DMS 273 (cell line): Measurements from ENCODE around the gene GTF2H3.
"Not testable (repeated sequence)": the region's sequence is repeated elsewhere in the genome, so short reads cannot be mapped to it uniquely, and the experiment has no call there.

Experiments used
- DNase-seq: peaks from one replicate; lab custom pipeline; 2025; ENCODE audit not compliant: unreplicated experiment; lab: John Stamatoyannopoulos, UW

Gene GTF2H3

GRCh38 chr12:123633379-123634141 is at the start of gene GTF2H3, which contains the start of gene EIF2B1:
Gene GTF2H3, plus strand, starts transcription at chr12:123633829. Its CDS starts 31 bp downstream, at chr12:123633860.
Gene EIF2B1, minus strand, starts transcription at chr12:123633686. Its CDS starts 129 bp downstream, at chr12:123633557.
- peak; percentile 98 for DNase-seq

GRCh38 chr12:123591702-123592481 is 41.7 kb upstream of the GTF2H3 start:
- peak; percentile 79 for DNase-seq

- DNase-seq = no peak
Measured at GRCh38 chr12:123595729-123596128, 37.9 kb upstream of the GTF2H3 start.

DNA sequence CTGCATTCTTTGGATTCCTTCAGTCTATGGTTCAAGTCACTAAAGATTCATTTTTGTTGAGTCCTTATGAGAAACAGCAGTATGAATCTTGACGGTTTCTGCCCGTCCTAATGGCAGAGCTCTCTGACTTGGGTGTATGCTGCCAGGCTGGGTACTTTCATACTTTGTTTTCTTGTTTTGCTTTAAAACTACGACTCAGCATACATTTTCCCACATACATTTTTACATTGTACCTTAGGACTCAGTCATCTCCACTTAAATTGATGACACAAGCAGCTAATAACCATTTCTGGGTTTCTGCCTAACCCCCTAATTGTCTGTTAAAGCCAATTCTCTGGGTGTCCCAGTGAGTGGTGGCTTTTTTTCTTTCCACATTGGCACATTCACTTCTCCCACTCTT is 36.5 kb upstream of the GTF2H3 start:
- DNase-seq = no peak

DNA sequence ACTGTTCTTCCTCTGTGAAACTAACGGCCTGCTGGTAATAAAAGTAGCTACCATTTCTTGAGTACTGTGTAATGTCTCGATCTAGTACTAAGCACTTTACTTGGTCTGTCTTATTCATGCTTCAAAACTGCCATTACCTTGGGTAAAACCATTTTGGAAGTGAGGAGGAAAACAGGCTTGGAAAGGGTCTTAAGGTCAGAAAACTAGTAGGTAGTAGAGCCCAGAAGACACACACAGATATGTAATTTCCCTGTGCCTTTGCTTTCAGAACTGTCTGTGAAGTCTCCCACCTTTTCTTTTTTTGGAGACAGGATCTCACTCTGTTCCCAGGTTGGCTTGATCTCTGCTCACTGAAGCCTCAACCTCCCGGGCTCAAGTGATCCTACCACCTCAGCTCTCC is 35.1 kb upstream of the GTF2H3 start:
- no peak for DNase-seq

DNA sequence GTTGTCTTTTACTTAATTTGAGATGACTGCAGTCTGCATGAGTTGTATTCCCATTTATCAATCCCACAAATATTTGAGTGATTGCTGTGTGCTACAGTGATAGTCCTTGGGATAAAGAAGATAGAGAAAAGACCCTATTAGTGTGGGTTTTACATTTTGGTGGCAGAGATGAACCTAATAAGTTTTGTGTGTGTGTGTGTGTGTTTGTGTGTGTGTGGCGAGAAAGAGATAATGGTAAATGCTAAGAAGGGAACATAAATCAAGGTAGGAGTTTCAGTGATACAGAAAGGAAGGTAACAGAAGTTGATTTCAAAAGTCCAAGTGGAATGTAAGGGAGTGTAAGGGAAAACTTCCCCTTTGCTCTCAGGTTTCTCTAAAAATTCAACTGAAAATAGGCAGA is 34.3 kb upstream of the GTF2H3 start:
- DNase-seq = no peak

GRCh38 chr12:123599721-123600120 is 33.9 kb upstream of the GTF2H3 start:
- no peak for DNase-seq

DNA sequence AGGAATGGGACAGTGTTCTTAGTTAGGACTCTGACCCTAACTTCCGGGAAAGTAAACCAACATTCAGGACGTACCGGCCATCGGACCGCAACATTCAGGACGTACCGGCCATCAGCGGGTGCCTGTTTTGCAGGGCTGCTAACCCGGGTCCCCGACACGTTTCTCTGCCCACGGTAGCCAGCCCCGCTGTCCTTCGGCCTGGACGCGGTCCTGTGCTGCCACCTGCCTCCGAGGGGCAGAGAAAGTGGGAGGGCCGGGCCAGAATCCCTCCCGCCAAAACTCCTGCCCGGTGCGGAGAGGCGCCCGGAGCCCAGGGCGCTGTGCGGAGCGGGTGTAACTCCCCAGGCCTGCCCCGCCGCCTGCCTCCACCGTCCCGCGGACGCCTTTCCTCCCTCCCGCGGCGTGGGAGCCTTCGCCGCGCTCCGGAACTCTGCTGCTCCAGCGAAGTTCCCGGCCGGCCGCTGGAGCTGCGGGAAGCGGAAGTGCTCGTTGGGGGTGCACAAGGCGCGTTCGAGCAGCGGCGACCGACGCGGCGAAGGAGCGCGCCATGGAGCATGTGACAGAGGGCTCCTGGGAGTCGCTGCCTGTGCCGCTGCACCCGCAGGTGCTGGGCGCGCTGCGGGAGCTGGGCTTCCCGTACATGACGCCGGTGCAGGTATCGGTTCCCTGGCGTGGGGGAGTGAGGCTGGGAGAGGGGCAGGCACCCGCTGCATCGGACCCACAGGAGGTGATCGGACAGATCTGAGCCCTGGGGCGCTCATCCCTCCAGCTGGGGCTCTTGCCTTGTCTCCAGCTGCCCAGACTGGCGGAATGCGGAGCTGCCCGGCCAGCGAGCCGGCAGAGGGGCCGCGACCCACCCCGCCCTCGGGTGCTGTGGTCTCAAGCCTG is 31.8 kb upstream of the GTF2H3 start, which contains the start of gene DDX55:
DDX55 (plus strand) TSS at position 498 of the 888 bp plus-strand sequence; CDS start at position 548, 50 bp downstream.
- peak; percentile 91 for DNase-seq

- DNase-seq = no peak
Measured at GRCh38 chr12:123602651-123603195, 30.9 kb upstream of the GTF2H3 start.

- DNase-seq = not testable (repeated sequence)
Measured at GRCh38 chr12:123603495-123603894, 30.1 kb upstream of the GTF2H3 start.

DNA sequence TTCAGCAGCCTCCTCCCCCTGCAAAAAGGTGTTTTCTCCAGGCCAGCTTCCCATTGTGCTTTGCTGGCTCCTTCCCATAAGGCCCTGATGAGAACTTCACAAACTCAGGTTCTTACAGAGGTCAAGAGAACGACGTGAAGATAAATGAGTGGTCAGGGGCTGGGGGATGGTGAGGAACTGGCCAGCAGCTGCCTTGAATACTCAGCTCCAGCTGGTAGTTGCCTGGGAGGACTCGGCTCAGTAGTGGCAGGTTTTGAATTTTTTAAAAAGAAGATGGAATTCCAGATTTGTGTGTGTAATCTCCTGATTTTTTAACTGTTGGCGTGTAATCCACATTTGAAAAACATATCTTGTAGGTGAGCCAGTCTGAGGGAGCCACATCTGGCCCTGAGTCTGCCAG is 25.9 kb upstream of the GTF2H3 start:
- DNase-seq = peak; percentile 64

DNA sequence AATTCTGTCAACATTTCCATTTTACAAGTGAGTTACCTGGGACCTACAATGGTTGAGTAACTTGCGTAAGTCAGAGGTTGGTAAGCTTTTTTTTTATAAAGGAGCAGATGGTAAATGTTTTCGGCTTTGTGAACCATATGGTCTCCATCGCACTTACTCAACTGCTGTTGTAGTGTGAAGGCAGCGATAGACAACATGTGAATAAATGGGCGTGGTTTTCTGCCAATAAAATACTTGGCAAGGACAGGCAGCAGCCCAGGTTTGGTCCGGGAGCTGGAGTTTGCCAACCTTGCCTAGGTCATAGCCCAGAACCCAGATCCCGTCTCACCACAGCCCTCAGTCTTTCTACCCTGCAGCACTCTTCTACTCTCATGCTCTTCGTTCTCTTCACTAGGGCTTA is 25.4 kb upstream of the GTF2H3 start:
- DNase-seq = peak; percentile 92

GRCh38 chr12:123614110-123614509 is 19.5 kb upstream of the GTF2H3 start:
- no peak for DNase-seq

DNA sequence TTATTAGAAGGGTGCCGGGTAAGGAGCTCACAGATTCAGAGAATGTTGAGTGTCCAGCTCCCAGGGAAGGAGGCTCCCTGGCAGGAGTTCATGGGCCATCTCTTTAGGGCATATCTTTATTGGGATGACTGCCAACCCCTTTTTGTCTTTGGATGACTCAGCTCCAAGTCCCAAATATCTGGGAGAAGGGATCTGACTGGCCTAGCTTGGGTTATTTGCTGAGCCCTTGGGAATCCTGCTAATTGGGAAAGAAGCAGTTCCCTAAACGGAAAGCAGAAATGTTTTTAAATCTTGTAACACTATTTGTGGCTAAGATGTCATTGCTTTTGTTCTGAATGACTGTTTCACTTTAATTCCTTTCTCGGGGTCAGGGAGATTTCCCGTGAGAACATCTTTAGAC is 19.1 kb upstream of the GTF2H3 start:
- DNase-seq = peak; percentile 13

GRCh38 chr12:123617144-123617543 is 16.5 kb upstream of the GTF2H3 start:
- no peak for DNase-seq

DNA sequence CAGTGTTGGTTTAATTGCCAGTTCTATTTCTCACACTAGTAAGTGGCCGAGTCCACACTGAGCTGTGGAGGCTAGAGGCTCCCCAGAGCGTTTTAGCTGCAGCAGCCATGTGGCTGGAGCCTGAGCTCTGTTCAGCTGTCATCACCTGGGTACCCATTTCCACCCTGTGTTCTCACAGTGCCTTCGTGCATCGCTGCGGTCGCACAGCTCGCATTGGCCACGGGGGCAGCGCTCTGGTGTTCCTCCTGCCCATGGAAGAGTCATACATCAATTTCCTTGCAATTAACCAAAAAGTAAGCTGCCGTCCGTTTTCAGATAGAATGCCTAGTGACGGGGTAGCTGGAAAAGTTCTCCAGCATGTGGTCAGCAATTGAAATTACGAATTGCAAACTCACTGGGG is 16.0 kb upstream of the GTF2H3 start:
- DNase-seq = no peak

DNA sequence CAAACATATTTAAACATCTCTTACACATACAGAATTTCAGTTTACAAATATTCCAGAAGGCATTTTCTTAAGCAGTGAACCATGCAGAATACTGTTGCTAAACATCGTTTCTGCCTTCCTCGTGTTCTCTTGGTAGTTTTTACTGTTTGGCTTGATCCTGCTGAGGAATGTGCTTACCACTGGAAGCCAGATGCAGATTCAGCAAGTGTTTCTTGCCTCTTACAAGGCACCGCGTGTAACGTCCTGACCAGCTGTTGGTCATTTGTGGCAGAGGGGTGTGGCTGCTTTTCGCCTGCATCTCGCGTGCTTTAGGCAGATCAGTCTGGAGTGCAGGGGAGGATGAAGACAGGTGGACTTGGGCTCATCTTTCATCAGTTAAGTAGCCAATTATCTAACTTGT is 12.5 kb upstream of the GTF2H3 start:
- DNase-seq = peak; percentile 45

- DNase-seq = no peak
Measured at GRCh38 chr12:123621619-123622530, 11.8 kb upstream of the GTF2H3 start.

DNA sequence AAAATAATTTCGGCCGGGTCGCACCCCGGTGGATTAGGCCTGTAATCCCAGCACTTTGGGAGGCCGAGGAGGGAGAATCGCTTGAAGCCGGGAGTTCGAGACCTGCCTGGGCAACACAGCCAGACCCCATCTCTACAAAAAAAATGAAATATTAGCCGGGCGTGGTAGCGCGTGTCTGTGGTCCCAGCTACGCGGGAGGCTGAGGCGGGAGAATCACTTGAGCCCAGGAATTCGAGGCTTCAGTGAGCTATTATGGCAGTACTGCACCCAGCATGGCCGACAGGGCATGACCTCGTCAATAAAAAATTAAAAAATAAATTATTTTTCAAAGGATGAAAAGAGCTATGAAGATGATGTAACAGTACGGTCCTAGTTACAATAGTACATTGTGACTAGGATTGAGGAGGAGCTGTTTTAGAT is 523 bp downstream of the GTF2H3 start:
- peak; percentile 9 for DNase-seq

- no peak for DNase-seq
Measured at GRCh38 chr12:123643911-123644310, 10.3 kb downstream of the GTF2H3 start.
